Ishikawa (cell line): Measurements from ENCODE around the gene TMEM200A.

Experiments used
- CEBPB ChIP-seq: IDR thresholded peaks from 2 replicates; pipeline ENCODE4 v1.6.1; 2012
- CREB1 ChIP-seq: IDR thresholded peaks from 2 replicates; pipeline ENCODE4 v1.6.1; 2012; ENCODE audit warnings: low read depth
- EGR1 ChIP-seq: IDR thresholded peaks from 2 replicates; pipeline ENCODE4 v1.6.1; 2012
- EP300 ChIP-seq: IDR thresholded peaks from 2 replicates; pipeline ENCODE4 v1.6.1; 2012; ENCODE audit warnings: borderline replicate concordance
- FOXM1 ChIP-seq: IDR thresholded peaks from 2 replicates; pipeline ENCODE4 v1.6.1; 2012; ENCODE audit warnings: low read depth, borderline replicate concordance
- NFIC ChIP-seq: IDR thresholded peaks from 2 replicates; pipeline ENCODE4 v1.6.1; 2012
- RAD21 ChIP-seq: IDR thresholded peaks from 2 replicates; pipeline ENCODE4 v1.6.1; 2012; ENCODE audit warnings: low read depth
- TAF1 ChIP-seq: IDR thresholded peaks from 2 replicates; pipeline ENCODE4 v1.6.1; 2012; ENCODE audit warnings: low read depth, mild to moderate bottlenecking
- TCF12 ChIP-seq: IDR thresholded peaks from 2 replicates; pipeline ENCODE4 v1.6.1; 2012; ENCODE audit warnings: low read depth
- TEAD4 ChIP-seq: IDR thresholded peaks from 2 replicates; pipeline ENCODE4 v1.6.1; 2012
- YY1 ChIP-seq: IDR thresholded peaks from 2 replicates; pipeline ENCODE4 v1.6.1; 2012; ENCODE audit warnings: low read depth
- ZBTB7A ChIP-seq: IDR thresholded peaks from 2 replicates; pipeline ENCODE4 v1.6.1; 2012; ENCODE audit warnings: low read depth
- TF ChIP-seq, protein P1 (sequence below): IDR thresholded peaks from 2 replicates; pipeline ENCODE4 v1.6.1; 2012; ENCODE audit warnings: low read depth, mild to moderate bottlenecking
- TF ChIP-seq, protein P2 (sequence below): IDR thresholded peaks from 2 replicates; pipeline ENCODE4 v1.6.1; 2012
- TF ChIP-seq, protein P3 (sequence below): IDR thresholded peaks from 2 replicates; pipeline ENCODE4 v1.6.1; 2012

The TMEM200A gene

DNA sequence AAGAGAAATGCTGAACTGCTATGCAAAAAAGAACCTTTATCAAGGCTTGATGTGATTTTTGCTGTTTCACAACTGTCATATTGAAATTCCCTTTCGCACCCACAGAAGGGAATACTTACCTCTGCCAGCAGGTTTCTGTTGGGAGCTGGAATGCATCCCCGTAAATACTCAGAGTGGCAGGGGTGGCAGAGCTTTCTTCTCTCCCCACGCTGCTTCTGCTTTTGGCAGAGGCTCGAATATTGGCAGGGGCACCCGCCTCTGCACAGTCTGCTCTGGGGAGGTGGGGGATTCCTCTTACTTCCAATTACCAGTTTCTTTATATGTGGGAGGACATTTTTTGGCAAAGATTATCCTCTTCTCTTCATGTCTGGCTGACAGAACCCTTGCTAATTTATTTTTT is 28.4 kb downstream of the TMEM200A start:
- TF ChIP-seq CEBPB (no peak), RAD21 (no peak), TCF12 (no peak)
- TF ChIP-seq, protein P1, sequence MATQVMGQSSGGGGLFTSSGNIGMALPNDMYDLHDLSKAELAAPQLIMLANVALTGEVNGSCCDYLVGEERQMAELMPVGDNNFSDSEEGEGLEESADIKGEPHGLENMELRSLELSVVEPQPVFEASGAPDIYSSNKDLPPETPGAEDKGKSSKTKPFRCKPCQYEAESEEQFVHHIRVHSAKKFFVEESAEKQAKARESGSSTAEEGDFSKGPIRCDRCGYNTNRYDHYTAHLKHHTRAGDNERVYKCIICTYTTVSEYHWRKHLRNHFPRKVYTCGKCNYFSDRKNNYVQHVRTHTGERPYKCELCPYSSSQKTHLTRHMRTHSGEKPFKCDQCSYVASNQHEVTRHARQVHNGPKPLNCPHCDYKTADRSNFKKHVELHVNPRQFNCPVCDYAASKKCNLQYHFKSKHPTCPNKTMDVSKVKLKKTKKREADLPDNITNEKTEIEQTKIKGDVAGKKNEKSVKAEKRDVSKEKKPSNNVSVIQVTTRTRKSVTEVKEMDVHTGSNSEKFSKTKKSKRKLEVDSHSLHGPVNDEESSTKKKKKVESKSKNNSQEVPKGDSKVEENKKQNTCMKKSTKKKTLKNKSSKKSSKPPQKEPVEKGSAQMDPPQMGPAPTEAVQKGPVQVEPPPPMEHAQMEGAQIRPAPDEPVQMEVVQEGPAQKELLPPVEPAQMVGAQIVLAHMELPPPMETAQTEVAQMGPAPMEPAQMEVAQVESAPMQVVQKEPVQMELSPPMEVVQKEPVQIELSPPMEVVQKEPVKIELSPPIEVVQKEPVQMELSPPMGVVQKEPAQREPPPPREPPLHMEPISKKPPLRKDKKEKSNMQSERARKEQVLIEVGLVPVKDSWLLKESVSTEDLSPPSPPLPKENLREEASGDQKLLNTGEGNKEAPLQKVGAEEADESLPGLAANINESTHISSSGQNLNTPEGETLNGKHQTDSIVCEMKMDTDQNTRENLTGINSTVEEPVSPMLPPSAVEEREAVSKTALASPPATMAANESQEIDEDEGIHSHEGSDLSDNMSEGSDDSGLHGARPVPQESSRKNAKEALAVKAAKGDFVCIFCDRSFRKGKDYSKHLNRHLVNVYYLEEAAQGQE = no peak

DNA sequence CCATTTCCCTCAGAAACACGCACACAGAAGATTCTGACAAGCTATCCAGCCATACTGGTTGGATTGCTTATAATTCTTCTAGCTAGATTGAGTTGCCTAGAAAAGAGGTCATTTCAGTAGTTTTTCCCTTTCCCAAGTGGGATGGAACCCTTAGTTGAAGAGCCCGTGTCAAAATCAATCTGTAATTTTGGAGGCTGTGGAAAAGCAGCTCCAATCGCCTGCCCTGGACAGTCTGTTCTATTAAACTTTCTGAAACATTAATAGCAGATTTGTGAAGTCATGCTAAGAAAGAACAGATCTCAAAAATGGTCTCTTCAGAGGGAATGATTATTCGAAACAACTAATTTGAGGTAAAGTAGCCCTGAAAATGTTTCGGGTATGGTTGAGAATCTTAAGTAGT is 29.3 kb downstream of the TMEM200A start:
- TF ChIP-seq TAF1 (no peak), FOXM1 (no peak), TEAD4 (no peak), TCF12 (no peak), YY1 (no peak), CREB1 (no peak)
- TF ChIP-seq, protein P2, sequence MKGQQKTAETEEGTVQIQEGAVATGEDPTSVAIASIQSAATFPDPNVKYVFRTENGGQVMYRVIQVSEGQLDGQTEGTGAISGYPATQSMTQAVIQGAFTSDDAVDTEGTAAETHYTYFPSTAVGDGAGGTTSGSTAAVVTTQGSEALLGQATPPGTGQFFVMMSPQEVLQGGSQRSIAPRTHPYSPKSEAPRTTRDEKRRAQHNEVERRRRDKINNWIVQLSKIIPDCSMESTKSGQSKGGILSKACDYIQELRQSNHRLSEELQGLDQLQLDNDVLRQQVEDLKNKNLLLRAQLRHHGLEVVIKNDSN = no peak

DNA sequence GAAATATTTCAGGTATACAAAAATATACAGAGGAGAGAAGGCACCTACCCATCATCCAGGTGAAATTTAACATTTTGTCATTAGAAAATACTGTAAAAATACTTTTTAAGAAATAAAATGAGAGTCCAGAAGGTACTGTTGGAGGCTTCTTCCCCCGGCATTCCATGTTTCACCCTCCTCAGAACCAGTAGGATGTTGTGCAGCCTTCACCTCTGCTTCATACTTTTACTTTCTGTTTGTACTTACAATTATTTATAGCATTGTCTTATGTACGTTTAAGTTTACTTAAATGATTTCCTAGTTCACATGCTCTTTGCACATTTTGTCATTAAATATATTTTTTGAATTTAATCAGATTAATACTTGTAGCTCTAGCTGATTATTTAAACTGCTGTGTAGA is 30.9 kb downstream of the TMEM200A start:
- TF ChIP-seq CEBPB (no peak), EP300 (no peak), TAF1 (no peak), EGR1 (no peak), TCF12 (no peak), FOXM1 (no peak)
- TF ChIP-seq, protein P3, sequence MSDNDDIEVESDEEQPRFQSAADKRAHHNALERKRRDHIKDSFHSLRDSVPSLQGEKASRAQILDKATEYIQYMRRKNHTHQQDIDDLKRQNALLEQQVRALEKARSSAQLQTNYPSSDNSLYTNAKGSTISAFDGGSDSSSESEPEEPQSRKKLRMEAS = no peak
- TF ChIP-seq, protein P2 = no peak

DNA sequence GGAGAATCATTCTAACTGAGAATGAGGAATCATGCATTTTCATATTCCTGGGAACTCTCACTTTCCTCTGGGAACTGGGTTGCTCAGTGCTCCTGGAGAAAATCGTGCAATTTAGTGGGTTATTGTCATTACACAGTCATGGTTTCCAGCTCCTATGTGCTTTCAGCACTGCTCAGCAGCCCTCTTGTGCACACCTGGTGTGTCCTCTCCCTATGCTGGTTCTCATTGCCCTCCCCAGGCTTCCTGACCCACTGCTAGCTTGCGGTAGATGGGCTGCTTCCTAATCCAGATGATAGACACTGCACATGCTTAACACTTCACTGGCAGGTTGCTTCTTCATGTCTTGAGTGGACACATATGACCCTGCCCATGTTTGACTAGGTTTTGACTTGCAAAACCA is 39.7 kb downstream of the TMEM200A start:
- TF ChIP-seq, protein P3 = no peak
- TF ChIP-seq YY1 (no peak), EGR1 (no peak), FOXM1 (no peak), NFIC (no peak), ZBTB7A (no peak), TAF1 (no peak), EP300 (no peak), RAD21 (no peak), CEBPB (no peak), CREB1 (no peak), TEAD4 (no peak), TCF12 (no peak)
- TF ChIP-seq, protein P1 = no peak
- TF ChIP-seq, protein P2 = no peak

DNA sequence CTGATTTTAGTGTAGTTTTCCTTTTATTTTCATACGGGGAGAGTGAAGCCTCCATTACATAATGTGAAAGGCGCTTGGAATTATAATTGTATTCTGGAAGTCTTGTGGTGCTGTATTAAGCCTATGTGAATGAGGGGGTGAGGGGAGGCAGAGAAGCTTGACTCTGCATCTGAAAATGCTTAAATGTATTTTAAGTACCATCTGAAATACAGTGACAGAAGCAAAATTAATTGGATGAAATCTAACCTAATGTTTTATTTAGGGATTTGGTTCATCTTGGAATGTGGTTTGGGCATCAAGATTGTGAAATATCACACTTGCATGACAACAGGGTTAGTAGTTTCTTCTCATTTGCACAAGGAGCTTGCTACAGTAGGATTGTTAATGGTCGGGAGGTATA is 41.2 kb downstream of the TMEM200A start:
- TF ChIP-seq, protein P1 = no peak
- TF ChIP-seq, protein P3 = no peak
- TF ChIP-seq TCF12 (no peak), FOXM1 (no peak), RAD21 (no peak), YY1 (no peak), TEAD4 (no peak), ZBTB7A (no peak), NFIC (no peak), EGR1 (no peak), CEBPB (no peak), TAF1 (no peak), CREB1 (no peak), EP300 (no peak)
- TF ChIP-seq, protein P2 = no peak
